ENCODE data around the gene LPP. TPM values are rescaled to one million over a fixed set of nuclear protein-coding genes. Genes with fewer than 3 reads are reported as not detected.

LPP gene
- total and polyA plus RNA-seq, 4 donors, result 11.1 to 219 (median 66.5) TPM

- Histone ChIP-seq H3K27ac (ENCODE audit: low read depth in 1 of 2, low read length in 1 of 2) (no peak overlapping the region), H3K9ac (ENCODE audit: insufficient read depth in 1 of 2, low read length in 2 of 2) (no peak overlapping the region), H3K4me1 (ENCODE audit: control insufficient read depth in 5 of 5, insufficient read depth in 5 of 5, low read length in 5 of 5) (peaks cover 0 to 10% (median 0%) of the 10 kb centered on the region in 5 donors), H3K36me3 (ENCODE audit: control insufficient read depth in 4 of 4, insufficient read depth in 4 of 4, low read length in 4 of 4) (peaks cover 0 to 6% (median 3%) of the 10 kb centered on the region in 4 donors), H3K4me3 (no peak overlapping the region), H3K9me3 (ENCODE audit: control insufficient read depth in 4 of 4, insufficient read depth in 3 of 4, low read length in 3 of 4) (no peaks in the 10 kb centered on the region), H3K27me3 (ENCODE audit: control insufficient read depth in 3 of 3, insufficient read depth in 3 of 3, low read length in 2 of 3) (no peaks in the 10 kb centered on the region)
- ATAC-seq (ENCODE audit: insufficient read depth, low FRiP score) (no peak), DNase-seq (no peak)
- WGBS, 2 donors, result 95 to 96% methylated on average over 2 of the region's 2 CpGs
- TF ChIP-seq CTCF (IDR thresholded peaks at IDR 0.05; ENCODE audit: control extremely low read depth, extremely low read depth), result no peak
These were observed 373.4 kb downstream of the LPP start for GRCh38 chr3:188527389-188527788.

GRCh38 chr3:188528396-188528795 is 374.4 kb downstream of the LPP start:
- no peak for TF ChIP-seq CTCF (IDR thresholded peaks at IDR 0.05; ENCODE audit: control extremely low read depth, extremely low read depth)
- peaks cover 0 to 6% (median 3%) of the 10 kb centered on the region in 4 donors for H3K36me3 ChIP-seq (ENCODE audit: control insufficient read depth in 4 of 4, insufficient read depth in 4 of 4, low read length in 4 of 4)

GRCh38 chr3:188529228-188529627 is 375.3 kb downstream of the LPP start:
- Histone ChIP-seq H3K27ac (ENCODE audit: low read depth in 1 of 2, low read length in 1 of 2) (no peak overlapping the region), H3K4me3 (no peak overlapping the region), H3K9me3 (ENCODE audit: control insufficient read depth in 4 of 4, insufficient read depth in 3 of 4, low read length in 3 of 4) (no peaks in the 10 kb centered on the region), H3K27me3 (ENCODE audit: control insufficient read depth in 3 of 3, insufficient read depth in 3 of 3, low read length in 2 of 3) (no peaks in the 10 kb centered on the region), H3K9ac (ENCODE audit: insufficient read depth in 1 of 2, low read length in 2 of 2) (no peak overlapping the region), H3K36me3 (ENCODE audit: control insufficient read depth in 4 of 4, insufficient read depth in 4 of 4, low read length in 4 of 4) (peaks cover 0 to 6% (median 3%) of the 10 kb centered on the region in 4 donors), H3K4me1 (ENCODE audit: control insufficient read depth in 5 of 5, insufficient read depth in 5 of 5, low read length in 5 of 5) (peaks cover 0 to 14% (median 0%) of the 10 kb centered on the region in 5 donors)
- ATAC-seq (ENCODE audit: insufficient read depth, low FRiP score), result no peak
- DNase-seq, result no peak
- TF ChIP-seq CTCF (IDR thresholded peaks at IDR 0.05; ENCODE audit: control extremely low read depth, extremely low read depth), result no peak
- WGBS, 2 donors, result 87 to 90% methylated on average over 3 of the region's 3 CpGs

More at GRCh38 chr3:188528396-188528795, 374.4 kb downstream of the LPP start:
- Histone ChIP-seq H3K9ac (ENCODE audit: insufficient read depth in 1 of 2, low read length in 2 of 2) (no peak overlapping the region), H3K27me3 (ENCODE audit: control insufficient read depth in 3 of 3, insufficient read depth in 3 of 3, low read length in 2 of 3) (no peaks in the 10 kb centered on the region), H3K4me1 (ENCODE audit: control insufficient read depth in 5 of 5, insufficient read depth in 5 of 5, low read length in 5 of 5) (peaks cover 0 to 10% (median 0%) of the 10 kb centered on the region in 5 donors), H3K4me3 (no peak overlapping the region), H3K9me3 (ENCODE audit: control insufficient read depth in 4 of 4, insufficient read depth in 3 of 4, low read length in 3 of 4) (no peaks in the 10 kb centered on the region), H3K27ac (ENCODE audit: low read depth in 1 of 2, low read length in 1 of 2) (no peak overlapping the region)
- ATAC-seq (ENCODE audit: insufficient read depth, low FRiP score) (no peak), DNase-seq (no peak)
- 93 to 94% methylated on average over 3 of the region's 3 CpGs for WGBS, 2 donors

- 95% methylated on average over 2 of the region's 2 CpGs for WGBS, 2 donors
- peaks cover 0 to 6% (median 2%) of the 10 kb centered on the region in 4 donors for H3K36me3 ChIP-seq (ENCODE audit: control insufficient read depth in 4 of 4, insufficient read depth in 4 of 4, low read length in 4 of 4)
- H3K27me3 ChIP-seq (ENCODE audit: control insufficient read depth in 3 of 3, insufficient read depth in 3 of 3, low read length in 2 of 3), result no peaks in the 10 kb centered on the region
- H3K9ac ChIP-seq (ENCODE audit: insufficient read depth in 1 of 2, low read length in 2 of 2), result no peak overlapping the region
- H3K4me3 ChIP-seq, result no peak overlapping the region
- H3K4me1 ChIP-seq (ENCODE audit: control insufficient read depth in 5 of 5, insufficient read depth in 5 of 5, low read length in 5 of 5), result peaks cover 0 to 14% (median 0%) of the 10 kb centered on the region in 5 donors
- no peak for DNase-seq
- TF ChIP-seq CTCF (IDR thresholded peaks at IDR 0.05; ENCODE audit: control extremely low read depth, extremely low read depth), result no peak
- H3K9me3 ChIP-seq (ENCODE audit: control insufficient read depth in 4 of 4, insufficient read depth in 3 of 4, low read length in 3 of 4), result no peaks in the 10 kb centered on the region
- no peak overlapping the region for H3K27ac ChIP-seq (ENCODE audit: low read depth in 1 of 2, low read length in 1 of 2)
- no peak for ATAC-seq (ENCODE audit: insufficient read depth, low FRiP score)
These were observed 376.3 kb downstream of the LPP start for GRCh38 chr3:188530226-188530625.
